GM12874 (cell line): ENCODE results near the gene AP3D1.

ENCODE experiments used
- TF ChIP-seq, protein P1 (sequence below): IDR thresholded peaks from 2 replicates; pipeline ENCODE4 v1.5.1; 2011; ENCODE audit warnings: low read depth, mild to moderate bottlenecking, control low read depth, low read length, moderate library complexity; ENCODE audit not compliant: insufficient read depth

Gene AP3D1

DNA sequence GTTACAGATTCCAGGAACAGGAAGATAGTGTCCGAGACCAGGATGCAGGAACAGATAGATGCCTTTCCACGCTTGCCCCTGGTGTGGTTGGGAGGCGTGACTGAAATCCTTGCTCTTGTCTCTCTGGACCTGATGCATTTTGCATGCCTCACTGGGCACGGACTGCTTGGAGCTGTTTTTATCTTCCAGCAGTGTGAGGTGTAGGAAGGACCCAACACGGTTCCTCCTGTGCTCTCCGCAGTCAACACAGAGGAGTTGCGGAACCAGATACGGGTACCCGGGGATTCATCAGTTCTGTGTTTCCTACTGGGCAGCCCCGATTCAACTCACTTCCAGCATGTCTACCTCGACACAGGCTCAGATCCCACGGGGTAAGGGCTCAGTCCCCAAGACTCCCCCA, 18.9 kb upstream of the AP3D1 start:
- TF ChIP-seq, protein P1, sequence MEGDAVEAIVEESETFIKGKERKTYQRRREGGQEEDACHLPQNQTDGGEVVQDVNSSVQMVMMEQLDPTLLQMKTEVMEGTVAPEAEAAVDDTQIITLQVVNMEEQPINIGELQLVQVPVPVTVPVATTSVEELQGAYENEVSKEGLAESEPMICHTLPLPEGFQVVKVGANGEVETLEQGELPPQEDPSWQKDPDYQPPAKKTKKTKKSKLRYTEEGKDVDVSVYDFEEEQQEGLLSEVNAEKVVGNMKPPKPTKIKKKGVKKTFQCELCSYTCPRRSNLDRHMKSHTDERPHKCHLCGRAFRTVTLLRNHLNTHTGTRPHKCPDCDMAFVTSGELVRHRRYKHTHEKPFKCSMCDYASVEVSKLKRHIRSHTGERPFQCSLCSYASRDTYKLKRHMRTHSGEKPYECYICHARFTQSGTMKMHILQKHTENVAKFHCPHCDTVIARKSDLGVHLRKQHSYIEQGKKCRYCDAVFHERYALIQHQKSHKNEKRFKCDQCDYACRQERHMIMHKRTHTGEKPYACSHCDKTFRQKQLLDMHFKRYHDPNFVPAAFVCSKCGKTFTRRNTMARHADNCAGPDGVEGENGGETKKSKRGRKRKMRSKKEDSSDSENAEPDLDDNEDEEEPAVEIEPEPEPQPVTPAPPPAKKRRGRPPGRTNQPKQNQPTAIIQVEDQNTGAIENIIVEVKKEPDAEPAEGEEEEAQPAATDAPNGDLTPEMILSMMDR: no peak

DNA sequence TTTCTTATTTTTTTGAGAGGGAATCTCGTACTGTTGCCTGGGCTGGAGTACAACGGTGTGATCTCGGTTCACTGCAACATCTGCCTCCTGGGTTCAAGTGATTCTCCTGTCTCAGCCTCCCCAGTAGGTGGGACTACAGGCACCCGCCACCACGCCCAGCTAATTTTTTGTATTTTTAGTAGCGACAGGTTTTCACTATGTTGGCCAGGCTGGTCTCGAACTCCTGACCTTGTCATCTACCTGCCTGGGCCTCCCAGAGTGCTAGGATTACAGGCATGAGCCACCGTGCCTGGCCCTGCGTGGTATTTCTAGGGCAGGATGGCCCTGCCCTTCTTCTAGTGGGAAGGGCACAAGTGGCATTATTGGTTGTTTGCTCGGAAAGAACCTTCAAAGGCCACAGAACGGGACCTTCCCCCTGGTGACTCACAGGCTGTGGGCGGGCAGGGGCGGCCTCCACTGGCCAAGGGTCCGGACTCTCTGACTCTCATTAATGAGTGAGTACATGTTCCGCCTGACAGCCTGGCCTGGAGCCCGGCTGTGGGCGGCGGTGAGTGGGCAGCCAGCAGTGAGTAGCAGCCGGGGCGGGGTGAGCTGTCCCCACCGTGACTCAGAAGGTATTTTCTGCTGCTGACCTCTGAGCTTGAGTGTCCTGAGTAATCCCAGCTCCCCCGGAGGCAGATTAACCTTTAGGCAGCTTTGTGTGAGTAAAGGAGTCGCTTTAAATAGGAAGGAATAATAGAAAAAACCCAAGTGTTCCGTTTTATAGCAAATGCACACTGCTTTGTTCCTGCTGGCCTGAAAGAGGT, 17.5 kb upstream of the AP3D1 start:
- TF ChIP-seq, protein P1: no peak

DNA sequence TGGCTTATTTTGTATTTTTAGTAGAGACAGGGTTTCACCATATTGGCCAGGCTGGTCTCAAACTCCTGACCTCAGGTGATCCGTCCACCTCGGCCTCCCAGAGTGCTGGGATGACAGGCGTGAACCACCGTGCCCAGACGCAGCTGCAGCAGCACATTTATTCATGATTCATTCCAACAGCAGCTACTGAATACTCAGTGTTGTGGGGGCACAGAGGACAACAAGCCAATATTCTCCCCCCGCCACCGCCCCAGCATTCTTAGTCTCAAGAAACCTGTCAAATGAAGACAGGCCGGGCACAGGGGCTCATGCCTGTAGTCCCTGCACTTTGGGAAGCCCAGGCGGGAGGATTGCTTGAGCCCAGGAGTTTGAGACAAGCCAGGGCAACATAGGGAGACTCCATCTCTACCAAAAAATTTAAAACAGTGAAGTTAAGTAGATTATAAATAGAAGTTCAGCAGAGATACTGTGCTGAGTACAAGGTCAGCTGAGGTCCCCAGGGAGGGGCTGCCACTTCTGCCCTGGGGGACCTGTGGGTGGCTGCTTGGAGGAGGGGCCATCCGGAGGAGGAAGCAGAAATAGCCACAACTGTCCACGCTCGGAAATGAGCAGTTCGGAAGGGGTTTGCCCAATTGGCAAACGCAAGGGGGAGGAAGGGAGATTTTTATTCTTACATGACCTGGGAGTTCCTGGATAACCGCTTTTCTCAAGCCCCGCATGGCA, 16.7 kb upstream of the AP3D1 start:
- TF ChIP-seq, protein P1: no peak

DNA sequence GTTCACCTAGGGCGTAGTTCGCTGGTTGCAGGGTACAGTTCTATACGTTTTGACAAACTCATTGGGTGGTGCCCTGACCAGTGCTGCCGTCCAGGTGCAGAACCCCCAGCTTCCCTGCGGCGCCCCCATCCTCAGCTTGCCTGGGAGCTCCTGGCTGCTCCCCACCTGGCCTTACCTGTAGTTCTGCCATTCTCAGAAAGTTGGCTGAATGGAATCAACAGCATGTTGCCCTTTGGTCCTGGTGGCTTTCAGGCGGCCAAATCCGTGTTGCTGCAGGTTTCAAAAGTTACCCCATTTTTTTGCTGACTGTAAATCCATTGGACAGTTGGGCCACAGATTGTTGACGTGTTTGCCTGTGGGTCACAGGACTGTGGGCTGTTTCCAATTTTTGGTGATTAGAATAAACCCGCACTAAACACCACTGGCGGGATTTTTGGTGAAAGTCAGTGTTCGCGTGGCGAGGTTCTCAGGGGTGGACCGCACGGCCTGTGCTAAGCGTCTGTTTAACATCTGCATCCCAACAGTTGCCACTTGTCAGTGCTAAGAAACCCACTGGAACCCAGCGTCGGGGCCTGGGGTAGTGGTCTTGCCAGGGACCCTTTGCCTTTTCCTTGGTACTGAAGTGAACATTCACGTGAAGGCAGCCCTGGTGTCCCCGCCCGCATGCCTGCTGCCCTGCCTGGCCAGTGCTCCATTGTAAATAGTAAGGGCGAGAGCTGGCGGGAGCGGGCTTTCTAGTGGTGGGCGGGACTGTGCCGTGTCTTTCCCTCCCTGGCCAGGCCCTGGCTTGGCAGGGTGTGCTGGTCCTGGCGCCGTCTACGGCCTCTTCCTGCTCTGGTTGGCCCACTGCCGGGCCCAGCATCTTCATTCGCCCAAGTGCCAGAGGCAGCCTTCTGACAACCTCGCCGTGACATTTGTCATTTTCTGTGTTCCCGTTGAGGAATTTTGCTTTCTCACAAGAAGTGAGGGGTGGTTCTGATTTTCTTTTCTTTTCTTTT, 15.7 kb upstream of the AP3D1 start:
- TF ChIP-seq, protein P1: no peak

DNA sequence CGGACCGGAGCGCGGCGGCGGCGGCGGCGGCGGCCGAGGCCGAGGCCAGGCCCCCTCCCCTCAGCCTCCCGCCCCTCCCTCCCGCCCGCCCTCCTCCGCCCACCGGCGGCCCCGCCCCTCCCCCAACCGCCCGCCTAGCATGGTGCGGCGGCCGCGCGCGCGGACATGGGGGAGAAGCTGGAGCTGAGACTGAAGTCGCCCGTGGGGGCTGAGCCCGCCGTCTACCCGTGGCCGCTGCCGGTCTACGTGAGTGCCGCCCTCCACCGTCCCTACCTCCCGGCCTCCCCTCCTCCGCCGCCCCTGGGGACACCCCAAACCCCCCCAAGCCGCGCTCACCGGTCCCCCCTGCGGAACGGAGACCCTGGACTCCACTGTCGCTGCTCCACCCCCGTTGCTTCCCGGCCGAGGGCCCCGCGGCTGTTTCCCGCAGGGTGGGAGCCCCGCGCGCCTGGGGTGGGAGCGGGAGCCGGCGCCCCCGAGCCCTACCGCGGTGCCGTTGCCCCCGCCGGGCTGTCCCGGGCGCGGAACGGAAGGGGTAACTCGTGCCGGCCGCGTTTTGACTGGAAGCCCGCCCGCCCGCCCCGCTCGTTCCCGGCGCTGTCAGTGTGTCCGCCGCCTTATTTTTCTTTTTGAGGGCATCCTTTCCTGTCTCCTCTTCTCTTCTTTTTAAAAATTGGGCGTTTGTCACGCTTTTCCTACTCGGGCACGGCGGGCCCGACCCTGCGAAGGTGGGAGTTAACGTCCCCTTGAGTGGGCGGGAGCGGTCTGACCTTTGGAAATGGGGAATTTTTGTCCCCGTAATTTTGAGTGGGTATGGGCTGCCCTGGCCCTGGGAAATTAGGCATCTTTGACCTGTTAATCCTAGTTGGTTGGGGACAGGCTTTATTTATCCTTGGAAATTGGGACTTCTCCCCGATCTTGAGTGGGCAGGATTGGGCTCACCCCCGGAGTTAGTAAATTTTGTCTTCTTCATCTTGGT, 12.9 kb upstream of the AP3D1 start:
- TF ChIP-seq, protein P1: no peak

DNA sequence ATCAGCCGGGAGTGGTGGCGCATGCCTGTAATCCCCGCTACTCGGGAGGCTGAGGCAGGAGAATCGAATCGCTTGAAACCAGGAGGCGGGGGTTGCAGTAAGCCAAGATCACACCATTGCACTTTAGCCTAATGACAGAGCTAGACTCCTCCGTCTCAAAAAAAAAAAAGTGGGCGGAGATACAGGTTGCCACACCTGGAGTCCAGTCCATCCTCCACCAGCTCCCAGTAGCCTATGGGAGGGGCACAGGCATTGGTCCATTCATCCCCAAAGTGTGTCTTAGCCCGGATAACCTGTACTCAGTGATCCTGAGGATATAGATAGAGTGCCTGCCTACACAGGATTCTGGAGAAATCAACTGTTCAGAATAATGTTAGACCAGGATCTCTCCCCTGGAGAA, 9.0 kb upstream of the AP3D1 start:
- TF ChIP-seq, protein P1: no peak
